Measurements from ENCODE around the gene ANGPTL4. TPM values are rescaled to one million over a fixed set of nuclear protein-coding genes. Genes with fewer than 3 reads are reported as not detected.

The ANGPTL4 gene
- total RNA-seq, 2 experiments from 2014 or later, result 0.50 to 0.82 TPM

GRCh38 chr19:8392017-8392591 lies 28.1 kb downstream of the ANGPTL4 start:
- DNase-seq, result no peak
- CTCF ChIA-PET, result interaction anchor here (0.6 to 3.7 kb wide), 8 partner anchors 12 to 1635 kb away, joined by 3 to 22 read pairs (median 4); partner anchors contain the start of genes HNRNPM and MARCHF2
- no peak for ATAC-seq
- Mint-ChIP-seq H3K36me3 (peaks cover under 1% of the 10 kb centered on the region), H3K9me3 (ENCODE audit: low read depth) (no peaks in the 10 kb centered on the region), H3K27me3 (no peaks in the 10 kb centered on the region), H3K4me3 (no peak overlapping the region), H3K27ac (peak overlapping the region; percentile 49), H3K4me1 (peaks cover 38% of the 10 kb centered on the region)

- no peak overlapping the region for H3K27ac Mint-ChIP-seq
- ATAC-seq (no peak), DNase-seq (no peak)
- H3K4me1 Mint-ChIP-seq, result peaks cover 37% of the 10 kb centered on the region
- H3K36me3 Mint-ChIP-seq, result no peaks in the 10 kb centered on the region
- H3K9me3 Mint-ChIP-seq (ENCODE audit: low read depth), result no peaks in the 10 kb centered on the region
- no peaks in the 10 kb centered on the region for H3K27me3 Mint-ChIP-seq
- no peak overlapping the region for H3K4me3 Mint-ChIP-seq
- CTCF ChIA-PET, result interaction anchor here (0.7 to 3.7 kb wide), 4 partner anchors 20 to 187 kb away, joined by 3 to 22 read pairs (median 3); partner anchors contain the start of gene MARCHF2
Observed at GRCh38 chr19:8393192-8393870, 29.4 kb downstream of the ANGPTL4 start.

DNA sequence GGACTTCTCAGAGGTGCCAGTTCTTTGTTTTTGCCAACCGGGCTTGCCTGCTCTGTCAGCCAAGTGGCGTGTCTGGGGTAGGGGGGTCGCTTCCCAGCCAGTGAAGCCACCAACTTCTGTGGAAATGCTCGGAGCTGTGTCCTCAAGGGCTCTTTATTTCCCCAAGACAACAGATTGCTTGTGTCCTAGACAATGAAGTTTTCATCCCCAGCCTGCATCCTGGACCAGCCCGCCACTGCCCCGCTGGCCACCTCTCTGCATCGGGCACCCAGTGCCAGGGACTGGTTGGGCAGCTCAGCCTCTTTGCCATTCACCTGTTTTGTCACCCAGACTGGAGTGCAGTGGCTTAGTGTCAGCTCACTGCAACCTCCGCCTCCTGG lies 29.9 kb downstream of the ANGPTL4 start:
- Mint-ChIP-seq H3K27ac (no peak overlapping the region), H3K4me3 (no peak overlapping the region), H3K9me3 (ENCODE audit: low read depth) (no peaks in the 10 kb centered on the region), H3K27me3 (no peaks in the 10 kb centered on the region), H3K4me1 (peaks cover 37% of the 10 kb centered on the region), H3K36me3 (no peaks in the 10 kb centered on the region)
- ATAC-seq (no peak), DNase-seq (no peak)
- CTCF ChIA-PET, result interaction anchor here (0.6 to 3.7 kb wide), 4 partner anchors 17 to 187 kb away, joined by 3 to 22 read pairs (median 3); partner anchors contain the start of gene MARCHF2

DNA sequence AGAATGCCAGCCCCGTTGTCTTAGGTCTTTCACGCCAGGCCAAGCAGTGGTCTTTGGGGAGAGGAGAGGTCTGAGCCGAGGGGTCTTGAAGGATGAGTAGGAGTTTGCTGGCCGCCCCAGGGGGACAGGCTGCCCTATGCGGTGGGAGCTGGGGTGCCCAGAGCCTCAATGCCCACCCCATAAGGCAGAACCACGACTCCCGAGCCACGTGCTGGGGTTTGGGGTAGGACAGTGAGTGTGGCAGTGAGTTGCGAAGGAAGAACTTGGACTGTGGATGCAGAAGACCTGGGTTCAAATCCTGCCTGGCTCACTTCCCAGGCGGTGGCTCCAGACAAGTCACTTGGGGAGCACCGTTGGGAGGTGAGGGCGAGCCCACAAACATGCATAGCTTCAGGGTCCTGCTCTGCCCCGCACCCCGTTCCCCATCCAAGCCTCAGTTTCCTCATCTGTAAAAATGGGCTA lies 31.7 kb downstream of the ANGPTL4 start:
- DNase-seq (no peak), ATAC-seq (no peak)
- no peaks in the 10 kb centered on the region for H3K27me3 Mint-ChIP-seq
- H3K9me3 Mint-ChIP-seq (ENCODE audit: low read depth), result no peaks in the 10 kb centered on the region
- H3K27ac Mint-ChIP-seq, result no peak overlapping the region
- no peaks in the 10 kb centered on the region for H3K36me3 Mint-ChIP-seq
- no peak overlapping the region for H3K4me3 Mint-ChIP-seq
- peaks cover 36% of the 10 kb centered on the region for H3K4me1 Mint-ChIP-seq
- CTCF ChIA-PET, result interaction anchor here (0.5 to 1.0 kb wide), 4 partner anchors 23 to 99 kb away, joined by 3 to 6 read pairs (median 3); no protein-coding TSS in a partner anchor

GRCh38 chr19:8396185-8396562 lies 32.2 kb downstream of the ANGPTL4 start:
- CTCF ChIA-PET, result interaction anchor here (0.5 to 1.0 kb wide), 4 partner anchors 24 to 98 kb away, joined by 3 to 6 read pairs (median 3); no protein-coding TSS in a partner anchor
- Mint-ChIP-seq H3K9me3 (ENCODE audit: low read depth) (no peaks in the 10 kb centered on the region), H3K36me3 (no peaks in the 10 kb centered on the region), H3K27me3 (no peaks in the 10 kb centered on the region), H3K27ac (peak overlapping the region; percentile 24), H3K4me1 (peaks cover 30% of the 10 kb centered on the region), H3K4me3 (no peak overlapping the region)
- DNase-seq, result no peak
- no peak for ATAC-seq

DNA sequence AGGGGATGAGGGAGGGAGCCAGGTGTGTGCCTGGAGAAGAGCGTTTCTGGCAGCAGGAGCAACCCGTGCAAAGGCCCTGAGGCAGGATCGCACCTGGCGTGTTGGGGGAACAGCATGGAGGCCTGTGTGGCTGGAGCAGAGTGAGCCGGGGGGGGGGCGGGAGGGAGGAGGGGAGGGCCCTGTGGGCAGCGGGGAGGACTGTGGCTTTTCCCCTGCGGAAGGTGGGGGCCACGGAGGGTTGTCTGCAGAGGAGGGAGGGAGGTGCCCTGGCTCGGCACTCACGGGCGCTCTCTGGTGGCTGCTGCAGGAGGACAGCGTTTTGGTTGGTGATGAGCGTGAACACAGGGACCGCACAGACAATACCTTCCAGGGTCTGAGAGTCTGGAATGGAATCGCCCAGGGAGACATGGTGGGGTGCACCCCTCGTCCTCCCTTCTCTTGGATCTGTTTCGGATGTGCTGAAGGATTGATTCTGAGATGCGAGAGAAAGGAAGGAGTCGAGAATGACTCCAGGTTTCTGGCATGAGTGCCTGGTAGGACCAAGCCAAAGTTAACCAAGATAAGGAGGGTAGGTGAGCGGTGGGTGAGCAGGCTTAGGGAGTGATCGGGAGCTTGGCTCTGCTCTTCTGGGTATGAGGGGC lies 32.7 kb downstream of the ANGPTL4 start:
- no peaks in the 10 kb centered on the region for H3K36me3 Mint-ChIP-seq
- peaks cover 27% of the 10 kb centered on the region for H3K4me1 Mint-ChIP-seq
- no peak overlapping the region for H3K4me3 Mint-ChIP-seq
- H3K27ac Mint-ChIP-seq, result peak overlapping the region; percentile 66
- H3K27me3 Mint-ChIP-seq, result no peaks in the 10 kb centered on the region
- no peaks in the 10 kb centered on the region for H3K9me3 Mint-ChIP-seq (ENCODE audit: low read depth)
- DNase-seq (peak; percentile 92), ATAC-seq (peak; percentile 93)
- CTCF ChIA-PET, result interaction anchor here (1.0 to 3.0 kb wide), 5 partner anchors 9 to 49 kb away, joined by 3 to 38 read pairs (median 6); no protein-coding TSS in a partner anchor

GRCh38 chr19:8397271-8397670 lies 33.3 kb downstream of the ANGPTL4 start:
- CTCF ChIA-PET, result interaction anchor here (1.2 to 3.0 kb wide), 4 partner anchors 9 to 117 kb away, joined by 3 to 38 read pairs (median 7); partner anchors contain the start of gene ZNF414
- H3K36me3 Mint-ChIP-seq, result peaks cover 2% of the 10 kb centered on the region
- H3K4me1 Mint-ChIP-seq, result peaks cover 21% of the 10 kb centered on the region
- H3K27me3 Mint-ChIP-seq, result no peaks in the 10 kb centered on the region
- no peak overlapping the region for H3K27ac Mint-ChIP-seq
- H3K9me3 Mint-ChIP-seq (ENCODE audit: low read depth), result no peaks in the 10 kb centered on the region
- DNase-seq (no peak), ATAC-seq (no peak)
- H3K4me3 Mint-ChIP-seq, result no peak overlapping the region

- peaks cover 19% of the 10 kb centered on the region for H3K4me1 Mint-ChIP-seq
Observed at GRCh38 chr19:8397746-8398310, 33.9 kb downstream of the ANGPTL4 start.

GRCh38 chr19:8398311-8398771 lies 34.4 kb downstream of the ANGPTL4 start:
- Mint-ChIP-seq H3K9me3 (ENCODE audit: low read depth) (no peaks in the 10 kb centered on the region), H3K27me3 (no peaks in the 10 kb centered on the region), H3K36me3 (peaks cover 2% of the 10 kb centered on the region), H3K27ac (no peak overlapping the region), H3K4me1 (peaks cover 17% of the 10 kb centered on the region), H3K4me3 (no peak overlapping the region)
- ATAC-seq (no peak), DNase-seq (no peak)
- CTCF ChIA-PET, result interaction anchor here (1.3 to 3.0 kb wide), 4 partner anchors 11 to 116 kb away, joined by 3 to 38 read pairs (median 8); partner anchors contain the start of gene ZNF414

More at GRCh38 chr19:8397746-8398310, 33.9 kb downstream of the ANGPTL4 start:
- H3K36me3 Mint-ChIP-seq, result peaks cover 2% of the 10 kb centered on the region
- ATAC-seq, result no peak
- H3K9me3 Mint-ChIP-seq (ENCODE audit: low read depth), result no peaks in the 10 kb centered on the region
- H3K4me3 Mint-ChIP-seq, result no peak overlapping the region
- no peak for DNase-seq
- no peaks in the 10 kb centered on the region for H3K27me3 Mint-ChIP-seq
- CTCF ChIA-PET, result interaction anchor here (1.2 to 3.0 kb wide), 5 partner anchors 8 to 116 kb away, joined by 3 to 38 read pairs (median 5); partner anchors contain the start of gene ZNF414
- no peak overlapping the region for H3K27ac Mint-ChIP-seq

GRCh38 chr19:8399681-8400188 lies 35.8 kb downstream of the ANGPTL4 start:
- Mint-ChIP-seq H3K27me3 (no peaks in the 10 kb centered on the region), H3K36me3 (peaks cover 5% of the 10 kb centered on the region), H3K4me3 (no peak overlapping the region), H3K27ac (no peak overlapping the region), H3K4me1 (peaks cover 17% of the 10 kb centered on the region), H3K9me3 (ENCODE audit: low read depth) (no peaks in the 10 kb centered on the region)
- CTCF ChIA-PET, result interaction anchor here (3.0 kb wide), 1 partner anchor 46 kb away, joined by 38 read pairs; no protein-coding TSS in a partner anchor
- DNase-seq (no peak), ATAC-seq (no peak)

GRCh38 chr19:8401981-8402411 lies 38.0 kb downstream of the ANGPTL4 start:
- H3K9me3 Mint-ChIP-seq (ENCODE audit: low read depth), result no peaks in the 10 kb centered on the region
- CTCF ChIA-PET, result no interaction called here
- no peak for DNase-seq
- H3K27ac Mint-ChIP-seq, result no peak overlapping the region
- ATAC-seq, result no peak
- H3K4me3 Mint-ChIP-seq, result no peak overlapping the region
- peaks cover 5% of the 10 kb centered on the region for H3K4me1 Mint-ChIP-seq
- H3K36me3 Mint-ChIP-seq, result peaks cover 6% of the 10 kb centered on the region
- no peaks in the 10 kb centered on the region for H3K27me3 Mint-ChIP-seq

GRCh38 chr19:8403098-8403819 lies 39.3 kb downstream of the ANGPTL4 start:
- peaks cover 6% of the 10 kb centered on the region for H3K36me3 Mint-ChIP-seq
- H3K9me3 Mint-ChIP-seq (ENCODE audit: low read depth), result no peaks in the 10 kb centered on the region
- no peak for ATAC-seq
- H3K27ac Mint-ChIP-seq, result no peak overlapping the region
- H3K4me1 Mint-ChIP-seq, result no peaks in the 10 kb centered on the region
- H3K27me3 Mint-ChIP-seq, result no peaks in the 10 kb centered on the region
- CTCF ChIA-PET, result no interaction called here
- DNase-seq, result no peak
- H3K4me3 Mint-ChIP-seq, result no peak overlapping the region

Data from activated CD8-positive, alpha-beta memory T cell treated with anti-CD3 and anti-CD28 coated beads, Interleukin-2, amount 10 ng/mL, durations not matched to agents 7 days and 5 days (primary cell).